Measurements from ENCODE around the gene KRT36. TPM values are rescaled to one million over a fixed set of nuclear protein-coding genes. Genes with fewer than 3 reads are reported as not detected.
A peak's percentile ranks its signal among the peaks of the same experiment; 100 is the strongest.

The KRT36 gene
- total RNA-seq, 4 donors from 2014 or later = not detected

DNA sequence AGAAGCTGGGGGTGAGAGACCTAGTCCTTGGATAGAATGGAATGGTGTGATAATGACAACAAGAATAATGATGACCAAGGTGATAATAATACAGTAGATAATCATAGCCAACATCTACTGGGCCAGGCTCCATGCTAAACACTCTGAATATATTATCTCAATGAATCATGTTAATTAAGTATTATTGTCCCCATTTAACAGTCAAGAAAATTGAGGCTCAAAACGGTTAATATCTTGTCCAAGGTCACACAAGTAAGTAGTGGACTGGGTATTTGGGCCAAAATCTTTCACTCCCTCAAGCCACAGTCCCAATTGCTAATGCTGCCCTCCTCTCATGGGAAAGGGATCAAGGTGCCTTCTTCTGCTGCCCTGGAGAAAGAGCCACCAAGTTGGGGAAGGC lies 42.3 kb upstream of the KRT36 start:
- ATAC-seq = no peak
- no peak for TF ChIP-seq POLR2AphosphoS5 (IDR thresholded peaks at IDR 0.05)
- TF ChIP-seq EP300 (IDR thresholded peaks at IDR 0.05) = no peak
- TF ChIP-seq POLR2A (IDR thresholded peaks at IDR 0.05) = no peak
- Histone ChIP-seq H3K27me3 (peaks cover 82% of the 10 kb centered on the region), H3K36me3 (no peaks in the 10 kb centered on the region), H3K27ac (no peak overlapping the region), H3K4me1 (peaks cover 0 to 13% (median 9%) of the 10 kb centered on the region in 3 donors), H3K4me3 (no peak overlapping the region), H3K9me3 (no peaks in the 10 kb centered on the region)
- 60 to 67% methylated on average over 1 of the region's 1 CpG for WGBS, 2 donors (ENCODE audit: low coverage in 1 of 2)

GRCh38 chr17:41530062-41531048 lies 40.6 kb upstream of the KRT36 start:
- H3K27ac ChIP-seq = no peak overlapping the region
- peaks cover 84% of the 10 kb centered on the region for H3K27me3 ChIP-seq
- H3K4me3 ChIP-seq = no peak overlapping the region
- no peak for TF ChIP-seq POLR2AphosphoS5 (IDR thresholded peaks at IDR 0.05)
- TF ChIP-seq POLR2A (IDR thresholded peaks at IDR 0.05) = no peak
- no peak for TF ChIP-seq CTCF (IDR thresholded peaks at IDR 0.05)
- no peak for TF ChIP-seq EP300 (IDR thresholded peaks at IDR 0.05)
- WGBS, 2 donors (ENCODE audit: low coverage in 1 of 2) = 70 to 80% methylated on average over 1 to 2 of the region's 8 CpGs
- H3K9me3 ChIP-seq = no peaks in the 10 kb centered on the region
- ATAC-seq = no peak
- H3K4me1 ChIP-seq = peaks cover 0 to 13% (median 9%) of the 10 kb centered on the region in 3 donors
- no peaks in the 10 kb centered on the region for H3K36me3 ChIP-seq

DNA sequence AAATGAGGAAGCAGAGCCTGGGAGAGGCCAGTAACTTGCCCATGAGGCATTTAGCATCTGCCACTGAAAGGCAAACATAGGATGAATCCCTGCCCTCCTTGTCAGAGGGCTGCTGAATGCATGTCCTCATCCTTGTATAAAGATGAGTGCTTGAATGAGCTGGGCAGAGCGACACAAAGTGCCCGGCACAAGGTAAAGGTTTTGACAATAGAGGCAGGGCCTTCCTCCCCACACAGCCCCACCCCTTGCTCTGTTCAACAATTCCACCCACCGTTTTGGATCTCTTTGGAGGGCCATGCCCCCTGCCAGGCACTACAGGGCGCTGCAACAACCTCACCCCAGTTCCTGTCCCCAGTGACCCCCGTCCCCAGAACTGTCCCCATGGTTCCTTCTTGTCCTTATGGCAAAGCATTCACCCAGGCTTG lies 39.8 kb upstream of the KRT36 start:
- ATAC-seq = no peak
- Histone ChIP-seq H3K27ac (no peak overlapping the region), H3K27me3 (peaks cover 80% of the 10 kb centered on the region), H3K36me3 (no peaks in the 10 kb centered on the region), H3K4me1 (peaks cover 0 to 13% (median 9%) of the 10 kb centered on the region in 3 donors), H3K9me3 (no peaks in the 10 kb centered on the region), H3K4me3 (no peak overlapping the region)
- no peak for TF ChIP-seq POLR2AphosphoS5 (IDR thresholded peaks at IDR 0.05)
- WGBS, 2 donors (ENCODE audit: low coverage in 1 of 2) = no CpG with 5 or more reads among the region's 5 CpGs

DNA sequence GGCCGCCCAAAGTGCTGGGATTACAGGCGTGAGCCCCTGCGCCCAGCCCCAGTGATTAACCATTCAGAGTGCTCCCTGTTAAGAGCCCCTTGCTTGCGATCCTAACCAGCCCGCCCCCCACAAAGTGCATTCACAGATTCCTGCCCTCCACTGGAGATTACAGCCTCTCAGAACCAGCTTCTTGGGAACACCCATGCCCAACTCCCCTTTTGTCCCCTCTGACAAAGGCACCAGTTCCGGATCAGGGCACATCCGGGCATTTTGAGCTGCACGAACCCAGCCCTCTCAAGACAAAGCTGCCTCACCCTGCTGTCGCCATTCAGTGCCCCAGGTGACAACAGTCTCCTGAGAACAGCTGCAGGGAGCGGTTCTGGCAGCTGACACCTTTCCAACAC lies 39.2 kb upstream of the KRT36 start:
- H3K27me3 ChIP-seq = peaks cover 76% of the 10 kb centered on the region
- H3K27ac ChIP-seq = no peak overlapping the region
- TF ChIP-seq CTCF (IDR thresholded peaks at IDR 0.05) (no peak), POLR2AphosphoS5 (IDR thresholded peaks at IDR 0.05) (no peak), POLR2A (IDR thresholded peaks at IDR 0.05) (no peak), EP300 (IDR thresholded peaks at IDR 0.05) (no peak)
- WGBS, 2 donors (ENCODE audit: low coverage in 1 of 2) = 80 to 84% methylated on average over 2 to 4 of the region's 10 CpGs
- H3K9me3 ChIP-seq = no peaks in the 10 kb centered on the region
- no peak for ATAC-seq
- peaks cover 0 to 13% (median 9%) of the 10 kb centered on the region in 3 donors for H3K4me1 ChIP-seq
- no peak overlapping the region for H3K4me3 ChIP-seq
- no peaks in the 10 kb centered on the region for H3K36me3 ChIP-seq

DNA sequence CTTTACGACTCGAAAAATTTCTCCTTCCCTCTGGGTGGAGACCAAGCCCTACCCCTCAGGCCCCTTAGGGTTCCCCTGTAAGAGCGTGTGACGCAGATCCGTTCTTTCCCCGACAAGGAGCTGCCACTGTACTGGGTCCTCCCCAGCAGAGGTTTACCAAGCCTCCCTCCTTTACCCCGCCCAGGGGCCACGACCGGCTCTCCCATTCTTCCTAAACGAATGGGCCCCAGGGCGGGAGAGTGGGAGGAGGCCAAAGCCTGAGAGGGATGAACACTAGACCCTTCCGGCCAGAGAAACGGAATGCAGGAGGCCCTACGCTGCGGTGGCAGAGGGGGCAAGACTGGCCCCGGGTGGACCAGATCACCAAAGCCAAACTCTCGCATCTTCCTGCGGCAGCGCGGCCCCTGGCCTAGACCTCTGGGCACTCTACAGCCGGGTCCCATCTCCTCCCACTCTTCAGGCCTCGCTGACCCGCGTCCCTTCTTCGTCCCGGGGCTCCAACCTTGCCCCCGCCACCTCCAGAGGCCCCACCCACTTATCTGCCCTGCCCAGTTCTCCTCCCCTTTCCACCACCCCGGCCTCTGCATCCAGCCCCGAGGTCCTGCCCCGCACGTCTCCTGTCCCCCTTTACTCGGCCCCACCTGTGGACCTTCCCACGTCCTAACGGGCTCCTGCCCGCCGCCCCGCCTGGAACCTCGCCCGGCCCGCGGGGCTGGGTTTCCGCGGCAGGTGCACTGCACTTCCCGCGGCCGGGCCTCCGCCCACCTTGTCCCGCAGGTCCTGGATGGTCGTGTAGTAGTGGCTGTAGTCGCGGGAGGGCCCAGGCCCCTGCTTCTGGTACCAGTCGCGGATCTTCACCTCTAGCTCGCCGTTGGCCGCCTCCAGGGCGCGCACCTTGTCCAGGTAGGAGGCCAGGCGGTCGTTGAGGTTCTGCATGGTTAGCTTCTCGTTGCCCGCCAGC lies 37.6 kb upstream of the KRT36 start:
- Histone ChIP-seq H3K27me3 (peaks cover 67% of the 10 kb centered on the region), H3K27ac (no peak overlapping the region), H3K4me3 (peak overlapping the region in 1 of 2 donors; percentile 37), H3K36me3 (no peaks in the 10 kb centered on the region), H3K9me3 (no peaks in the 10 kb centered on the region), H3K4me1 (peaks cover 0 to 13% (median 9%) of the 10 kb centered on the region in 3 donors)
- no peak for ATAC-seq
- WGBS, 2 donors (ENCODE audit: low coverage in 1 of 2) = 13 to 28% methylated on average over 7 to 19 of the region's 62 CpGs
- TF ChIP-seq POLR2AphosphoS5 (IDR thresholded peaks at IDR 0.05) = no peak
- no peak for TF ChIP-seq EP300 (IDR thresholded peaks at IDR 0.05)
- no peak for TF ChIP-seq CTCF (IDR thresholded peaks at IDR 0.05)
- no peak for TF ChIP-seq POLR2A (IDR thresholded peaks at IDR 0.05)
